Vagina (tissue), 2 donors: ENCODE measurements around the gene PIEZO1. TPM values are rescaled to one million over a fixed set of nuclear protein-coding genes. Genes with fewer than 3 reads are reported as not detected.

Experiments used
- DNase-seq, 2 donors: peaks; one replicate each; pipeline ENCODE4 v3.0.0-alpha.2; 2017; ENCODE audit errors: extremely low spot score in 2 of 2
- H3K27ac ChIP-seq: fragments of 200-600 bp; sonication (generic); one replicate; pipeline ENCODE4 v1.5.1; 2019
- H3K27me3 ChIP-seq: fragments of 200-600 bp; sonication (generic); one replicate; pipeline ENCODE4 v1.5.1; 2019
- H3K36me3 ChIP-seq, 2 donors: fragments of 200-600 bp; sonication (generic); one replicate each; pipeline ENCODE4 v1.5.1; 2017 to 2019
- H3K4me1 ChIP-seq: fragments of 200-600 bp; sonication (generic); one replicate; pipeline ENCODE4 v1.5.1; 2019
- H3K4me3 ChIP-seq, 2 donors: fragments of 200-600 bp; sonication (generic); 1 replicate in 1 of 2; 2 replicates in 1 of 2; pipeline ENCODE4 v1.5.1; 2016 to 2019
- H3K9me3 ChIP-seq: fragments of 200-600 bp; sonication (generic); one replicate; pipeline ENCODE4 v1.5.1; 2019
- POLR2A ChIP-seq, 2 donors: fragments of 450-650 bp; IDR thresholded peaks; one replicate each; pipeline ENCODE4 v1.6.1; 2017; ENCODE audit warnings: antibody characterized with exemption in 2 of 2, mild to moderate bottlenecking in 2 of 2, moderate library complexity in 2 of 2
- POLR2AphosphoS5 ChIP-seq, 2 donors: sonication (generic); formaldehyde crosslinking; IDR thresholded peaks; one replicate each; pipeline ENCODE4 v1.9.0; 2017; ENCODE audit warnings: antibody characterized with exemption in 2 of 2, mild to moderate bottlenecking in 2 of 2, low read depth in 1 of 2; ENCODE audit not compliant: insufficient read depth in 1 of 2
- intact Hi-C: fragments of 100-400 bp; cut with DNase I; formaldehyde crosslinking; loops from one replicate; pipeline ENCODE4 v1.15.1; 2023
- total RNA-seq: library from RNA; depleted of rRNA; stranded (reverse); fragments of >200 nt; gene quantifications from one replicate; pipeline ENCODE4 v1.2.3, GENCODE V29; 2016
- TF ChIP-seq, protein P1 (sequence below), 3 experiments: fragments of 450-650 bp in 2 of 3; fragments of 200-600 bp in 1 of 3; sonication (generic) in 1 of 3; IDR thresholded peaks; one replicate each; pipeline ENCODE4 v1.5.1; 2017 to 2019; ENCODE audit warnings: antibody characterized with exemption in 3 of 3, mild to moderate bottlenecking in 2 of 3, moderate library complexity in 2 of 3

The PIEZO1 gene
- total RNA-seq, 1 donor from 2014 or later, result 184 TPM

DNA sequence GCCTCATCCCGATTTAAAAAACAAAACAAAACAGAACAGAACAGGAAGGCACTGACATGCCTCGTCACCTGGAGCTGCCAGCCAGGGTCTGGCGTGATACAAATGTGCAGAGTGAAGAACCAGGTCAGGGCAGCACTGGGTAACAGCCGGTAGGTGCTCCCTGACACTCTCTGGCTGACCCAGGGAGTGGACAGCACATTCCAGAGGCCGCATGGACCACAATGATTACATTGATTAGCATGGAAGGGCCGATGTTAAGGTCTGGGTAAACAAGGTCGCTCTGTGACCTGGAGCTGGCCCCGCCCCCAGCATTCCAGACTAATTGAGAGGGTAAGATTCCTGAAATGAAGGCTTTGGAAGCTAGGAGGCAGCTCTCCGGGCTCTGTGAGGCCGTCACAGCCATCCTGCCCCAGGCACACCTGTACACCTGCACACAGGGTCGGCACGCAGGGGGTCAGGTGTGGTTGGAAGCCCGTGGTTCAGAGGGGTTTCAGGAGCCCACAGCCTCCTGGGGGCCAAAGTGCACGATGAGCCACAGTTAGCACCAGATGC, 21.4 kb downstream of the PIEZO1 start:
- no peak overlapping the region for H3K4me3 ChIP-seq
- H3K27ac ChIP-seq, result no peak overlapping the region
- intact Hi-C loops, result no loop called here
- no peaks in the 10 kb centered on the region for H3K27me3 ChIP-seq
- H3K9me3 ChIP-seq, result no peaks in the 10 kb centered on the region
- H3K4me1 ChIP-seq, result peaks cover 90% of the 10 kb centered on the region
- TF ChIP-seq, protein P1, sequence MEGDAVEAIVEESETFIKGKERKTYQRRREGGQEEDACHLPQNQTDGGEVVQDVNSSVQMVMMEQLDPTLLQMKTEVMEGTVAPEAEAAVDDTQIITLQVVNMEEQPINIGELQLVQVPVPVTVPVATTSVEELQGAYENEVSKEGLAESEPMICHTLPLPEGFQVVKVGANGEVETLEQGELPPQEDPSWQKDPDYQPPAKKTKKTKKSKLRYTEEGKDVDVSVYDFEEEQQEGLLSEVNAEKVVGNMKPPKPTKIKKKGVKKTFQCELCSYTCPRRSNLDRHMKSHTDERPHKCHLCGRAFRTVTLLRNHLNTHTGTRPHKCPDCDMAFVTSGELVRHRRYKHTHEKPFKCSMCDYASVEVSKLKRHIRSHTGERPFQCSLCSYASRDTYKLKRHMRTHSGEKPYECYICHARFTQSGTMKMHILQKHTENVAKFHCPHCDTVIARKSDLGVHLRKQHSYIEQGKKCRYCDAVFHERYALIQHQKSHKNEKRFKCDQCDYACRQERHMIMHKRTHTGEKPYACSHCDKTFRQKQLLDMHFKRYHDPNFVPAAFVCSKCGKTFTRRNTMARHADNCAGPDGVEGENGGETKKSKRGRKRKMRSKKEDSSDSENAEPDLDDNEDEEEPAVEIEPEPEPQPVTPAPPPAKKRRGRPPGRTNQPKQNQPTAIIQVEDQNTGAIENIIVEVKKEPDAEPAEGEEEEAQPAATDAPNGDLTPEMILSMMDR (IDR thresholded peaks at IDR 0.05), result no peak
- no peak for TF ChIP-seq POLR2A (IDR thresholded peaks at IDR 0.05)
- no peak for TF ChIP-seq POLR2AphosphoS5 (IDR thresholded peaks at IDR 0.05; ENCODE audit: insufficient read depth in 1 of 2, low read depth in 1 of 2)
- no peaks in the 10 kb centered on the region for H3K36me3 ChIP-seq
- DNase-seq, result no peak

DNA sequence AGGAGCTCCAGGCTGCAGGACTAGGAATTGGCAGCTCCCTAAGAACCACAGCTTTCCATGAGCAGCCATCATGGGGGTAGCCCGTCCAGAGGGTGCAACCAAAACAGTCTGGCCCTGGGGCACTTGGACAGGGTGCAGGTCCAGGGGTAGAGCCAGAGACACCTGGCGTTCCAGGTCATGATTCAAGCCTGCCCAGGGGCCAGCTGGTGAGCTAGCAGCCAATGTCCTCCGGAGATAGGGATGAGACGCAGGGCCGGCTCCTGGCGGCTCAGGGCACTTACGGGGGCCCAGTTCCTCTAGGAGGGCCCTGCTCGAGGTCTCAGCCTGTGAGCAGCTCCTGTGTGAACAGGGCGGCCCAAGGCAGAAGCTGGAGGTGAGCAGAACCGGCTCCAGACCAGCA, 22.1 kb downstream of the PIEZO1 start:
- no peaks in the 10 kb centered on the region for H3K27me3 ChIP-seq
- H3K27ac ChIP-seq, result peak overlapping the region; percentile 16
- intact Hi-C loops, result no loop called here
- no peak for TF ChIP-seq POLR2AphosphoS5 (IDR thresholded peaks at IDR 0.05; ENCODE audit: insufficient read depth in 1 of 2, low read depth in 1 of 2)
- TF ChIP-seq, protein P1 (IDR thresholded peaks at IDR 0.05), result no peak
- no peak for TF ChIP-seq POLR2A (IDR thresholded peaks at IDR 0.05)
- DNase-seq, result no peak
- no peaks in the 10 kb centered on the region for H3K9me3 ChIP-seq
- H3K36me3 ChIP-seq, result no peaks in the 10 kb centered on the region
- peaks cover 90% of the 10 kb centered on the region for H3K4me1 ChIP-seq
- no peak overlapping the region for H3K4me3 ChIP-seq

DNA sequence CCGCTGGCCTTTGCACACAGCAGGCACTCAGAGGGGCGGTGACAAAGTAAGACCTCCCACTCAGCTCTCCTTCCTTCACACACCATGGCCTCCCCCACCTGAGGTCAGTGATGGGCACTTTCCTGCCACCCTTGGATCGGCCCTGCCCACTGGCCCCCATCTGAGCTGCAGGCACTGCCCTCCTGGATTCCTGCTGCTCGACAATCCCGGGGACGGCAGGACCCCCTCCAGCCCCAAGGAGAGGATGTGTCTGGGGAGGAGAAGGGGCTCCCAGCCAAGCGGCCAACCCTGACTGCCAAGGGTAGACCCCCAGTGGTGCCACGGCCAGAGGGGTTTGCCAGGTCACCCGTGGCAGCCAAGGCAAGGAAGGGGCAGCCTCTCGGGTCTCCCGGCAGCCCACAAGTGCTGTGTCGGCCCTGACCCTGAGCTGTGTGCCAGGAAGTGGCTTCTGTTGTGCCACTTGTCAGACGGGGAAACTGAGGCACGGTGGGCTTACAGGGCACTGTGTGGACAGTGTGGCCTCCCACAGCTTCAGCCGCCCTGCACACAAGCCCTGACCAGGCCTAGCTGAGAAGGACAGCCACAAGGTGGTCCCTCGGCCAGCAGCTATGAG, 22.7 kb downstream of the PIEZO1 start:
- H3K27me3 ChIP-seq, result no peaks in the 10 kb centered on the region
- H3K4me1 ChIP-seq, result peaks cover 88% of the 10 kb centered on the region
- H3K36me3 ChIP-seq, result no peaks in the 10 kb centered on the region
- no peak for TF ChIP-seq POLR2A (IDR thresholded peaks at IDR 0.05)
- intact Hi-C loops, result no loop called here
- H3K9me3 ChIP-seq, result no peaks in the 10 kb centered on the region
- DNase-seq, result no peak
- H3K27ac ChIP-seq, result no peak overlapping the region
- no peak overlapping the region for H3K4me3 ChIP-seq

DNA sequence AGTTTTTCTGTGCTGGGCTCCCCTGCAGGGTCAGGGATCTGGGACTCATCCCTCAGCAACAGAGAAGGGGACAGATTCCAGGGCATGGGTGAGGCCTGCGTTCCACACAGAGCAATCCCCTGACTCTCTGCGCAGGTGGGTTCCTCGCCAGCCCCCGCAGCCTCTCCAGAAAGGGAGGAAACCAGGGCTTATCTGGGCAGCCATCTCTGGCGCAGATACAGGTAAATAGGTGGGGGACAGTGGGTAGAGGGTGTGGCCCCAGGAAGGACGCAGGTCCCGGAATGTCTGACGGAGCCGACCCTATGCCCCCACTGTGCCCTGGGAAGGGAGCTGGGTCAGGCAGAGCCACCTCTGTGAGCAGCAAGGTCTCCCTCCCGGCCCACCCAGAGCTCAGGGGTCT, 23.2 kb downstream of the PIEZO1 start:
- H3K27ac ChIP-seq, result no peak overlapping the region
- no peaks in the 10 kb centered on the region for H3K36me3 ChIP-seq
- no peak overlapping the region for H3K4me3 ChIP-seq
- TF ChIP-seq POLR2AphosphoS5 (IDR thresholded peaks at IDR 0.05; ENCODE audit: insufficient read depth in 1 of 2, low read depth in 1 of 2) (no peak), POLR2A (IDR thresholded peaks at IDR 0.05) (no peak)
- TF ChIP-seq, protein P1 (IDR thresholded peaks at IDR 0.05), result no peak
- H3K9me3 ChIP-seq, result no peaks in the 10 kb centered on the region
- intact Hi-C loops, result no loop called here
- no peak for DNase-seq
- H3K4me1 ChIP-seq, result peaks cover 83% of the 10 kb centered on the region
- H3K27me3 ChIP-seq, result no peaks in the 10 kb centered on the region

DNA sequence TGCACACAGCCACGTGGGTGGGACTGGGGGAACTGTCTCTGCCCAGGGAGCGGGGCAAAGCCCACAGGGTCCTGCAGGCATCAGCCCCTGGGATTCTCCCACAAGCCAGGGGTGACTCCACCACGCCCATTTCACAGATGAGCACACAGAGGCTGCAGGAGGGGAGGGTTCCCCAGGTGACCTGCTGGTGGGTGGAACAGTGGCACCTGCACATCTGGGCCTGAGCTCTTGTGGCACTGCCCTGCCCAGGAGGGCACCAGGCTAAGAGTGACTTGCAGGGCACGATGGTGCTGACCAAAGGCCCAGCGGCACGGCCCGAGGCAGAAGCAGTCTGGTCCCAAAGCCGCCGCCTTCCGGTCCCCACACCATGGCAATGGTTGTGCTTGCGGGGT, 23.9 kb downstream of the PIEZO1 start:
- Histone ChIP-seq H3K27ac (no peak overlapping the region), H3K27me3 (no peaks in the 10 kb centered on the region), H3K4me1 (peaks cover 81% of the 10 kb centered on the region), H3K4me3 (no peak overlapping the region), H3K36me3 (no peaks in the 10 kb centered on the region), H3K9me3 (no peaks in the 10 kb centered on the region)
- intact Hi-C loops, result no loop called here
- no peak for DNase-seq
- TF ChIP-seq POLR2A (IDR thresholded peaks at IDR 0.05) (no peak), POLR2AphosphoS5 (IDR thresholded peaks at IDR 0.05; ENCODE audit: insufficient read depth in 1 of 2, low read depth in 1 of 2) (no peak)
- TF ChIP-seq, protein P1 (IDR thresholded peaks at IDR 0.05), result no peak
